HG03469 (cell line): ENCODE data around the gene NELL1.

Experiments used
- ATAC-seq: cut with Tn5 transposase; IDR thresholded peaks from one replicate; pipeline ENCODE4 v1.9.1; 2021; ENCODE audit warnings: mild to moderate bottlenecking, moderate library complexity, moderate number of reproducible peaks; ENCODE audit not compliant: unreplicated experiment

Gene NELL1

GRCh38 chr11:21295508-21295907 lies 626.1 kb downstream of the NELL1 start:
- ATAC-seq, result no peak

- no peak for ATAC-seq
These were observed 632.6 kb downstream of the NELL1 start for GRCh38 chr11:21301981-21302380.

- no peak for ATAC-seq
These were observed 637.5 kb downstream of the NELL1 start for GRCh38 chr11:21306739-21307358.

- no peak for ATAC-seq
These were observed 638.5 kb downstream of the NELL1 start for GRCh38 chr11:21307874-21308273.

GRCh38 chr11:21316591-21316990 lies 647.2 kb downstream of the NELL1 start:
- no peak for ATAC-seq

GRCh38 chr11:21321072-21321471 lies 651.7 kb downstream of the NELL1 start:
- ATAC-seq, result no peak

GRCh38 chr11:21321530-21321929 lies 652.1 kb downstream of the NELL1 start:
- ATAC-seq, result no peak

GRCh38 chr11:21323617-21324016 lies 654.2 kb downstream of the NELL1 start:
- no peak for ATAC-seq

GRCh38 chr11:21343204-21343603 lies 673.8 kb downstream of the NELL1 start:
- ATAC-seq, result no peak

GRCh38 chr11:21346361-21346760 lies 677.0 kb downstream of the NELL1 start:
- ATAC-seq, result no peak

- no peak for ATAC-seq
These were observed 681.2 kb downstream of the NELL1 start for GRCh38 chr11:21350613-21351012.

- ATAC-seq, result no peak
These were observed 684.0 kb downstream of the NELL1 start for GRCh38 chr11:21353425-21353824.

- ATAC-seq, result no peak
These were observed 695.7 kb downstream of the NELL1 start for GRCh38 chr11:21364866-21365624.

- ATAC-seq, result no peak
These were observed 700.6 kb downstream of the NELL1 start for GRCh38 chr11:21369947-21370346.

GRCh38 chr11:21371044-21371443 lies 701.7 kb downstream of the NELL1 start:
- ATAC-seq, result no peak

GRCh38 chr11:21372672-21373071 lies 703.3 kb downstream of the NELL1 start:
- no peak for ATAC-seq

- ATAC-seq, result no peak
These were observed 705.0 kb downstream of the NELL1 start for GRCh38 chr11:21374376-21374775.

GRCh38 chr11:21385669-21386440 lies 716.5 kb downstream of the NELL1 start:
- no peak for ATAC-seq

GRCh38 chr11:21390430-21390829 lies 721.0 kb downstream of the NELL1 start:
- no peak for ATAC-seq

GRCh38 chr11:21396342-21397008 lies 727.1 kb downstream of the NELL1 start:
- no peak for ATAC-seq

GRCh38 chr11:21398195-21398594 lies 728.8 kb downstream of the NELL1 start:
- no peak for ATAC-seq
